Colonic mucosa (tissue), 4 donors: ENCODE results near the gene ZNF407. TPM values are rescaled to one million over a fixed set of nuclear protein-coding genes. Genes with fewer than 3 reads are reported as not detected.

ENCODE experiments used
- DNase-seq: peaks from one replicate; pipeline ENCODE4 v3.0.0-alpha.2; 2020
- H3K27ac ChIP-seq: fragments of 200-600 bp; one replicate; pipeline ENCODE4 v1.8.0; 2021
- H3K27me3 ChIP-seq: fragments of 200-600 bp; one replicate; pipeline ENCODE4 v1.8.0; 2021
- H3K36me3 ChIP-seq: fragments of 200-600 bp; one replicate; pipeline ENCODE4 v1.8.0; 2021
- H3K4me1 ChIP-seq: fragments of 200-600 bp; one replicate; pipeline ENCODE4 v1.8.0; 2021; ENCODE audit warnings: mild to moderate bottlenecking
- H3K4me3 ChIP-seq: fragments of 200-600 bp; one replicate; pipeline ENCODE4 v1.8.0; 2021
- H3K9ac ChIP-seq, 2 donors: one replicate each; pipeline ENCODE4 v1.7.0; 2013; ENCODE audit warnings: control low read depth in 2 of 2, low read depth in 2 of 2, low read length in 2 of 2
- H3K9me3 ChIP-seq: fragments of 200-600 bp; one replicate; pipeline ENCODE4 v1.8.0; 2021
- intact Hi-C: fragments of 100-400 bp; cut with DNase I; formaldehyde crosslinking; loops from one replicate; pipeline ENCODE4 v1.14.1; 2022
- total RNA-seq, 2 donors: library from RNA; stranded (reverse); fragmentation: NEBNext Ultra II Directional in 1 of 2; extraction: Animal tissue kit (Norgen Biotek cat#: 25700) in 1 of 2; gene quantifications; one replicate each; pipeline ENCODE4 v1.2.1, GENCODE V29; 2021
- TF ChIP-seq, protein P1 (sequence below): fragments of 200-600 bp; IDR thresholded peaks from one replicate; pipeline ENCODE4 v1.8.0; 2022; ENCODE audit warnings: antibody characterized with exemption, mild to moderate bottlenecking
- donor health status: healthy.
- donor health status: DM: no; HTN: no; CAD: no.
- donor health status: DM: no; HTN: no; CAD: no.

The ZNF407 gene
- total RNA-seq, 2 donors from 2014 or later: 8.1 to 13.1 TPM

DNA sequence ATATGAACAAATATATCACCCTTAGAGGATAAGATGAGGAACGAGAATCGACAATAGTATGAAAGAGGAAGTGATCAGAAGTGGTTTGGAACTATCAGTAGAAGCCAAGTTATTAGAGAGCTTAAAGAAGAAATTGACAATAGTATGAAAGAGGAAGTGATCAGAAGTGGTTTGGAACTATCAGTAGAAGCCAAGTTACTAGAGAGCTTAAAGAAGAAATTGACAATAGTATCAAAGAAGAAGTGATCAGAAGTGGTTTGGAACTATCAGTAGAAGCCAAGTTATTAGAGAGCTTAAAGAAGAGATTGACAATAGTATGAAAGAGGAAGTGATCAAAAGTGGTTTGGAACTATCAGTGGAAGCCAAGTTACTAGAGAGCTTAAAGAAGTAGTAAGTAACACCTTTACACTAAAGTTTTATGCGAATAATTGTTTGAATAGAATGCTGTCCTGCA lies 175.5 kb downstream of the ZNF407 start:
- Histone ChIP-seq H3K36me3 (no peaks in the 10 kb centered on the region), H3K9me3 (no peaks in the 10 kb centered on the region), H3K4me3 (no peak overlapping the region), H3K9ac (no peak overlapping the region), H3K27me3 (no peaks in the 10 kb centered on the region), H3K27ac (no peak overlapping the region), H3K4me1 (no peaks in the 10 kb centered on the region)
- TF ChIP-seq, protein P1, sequence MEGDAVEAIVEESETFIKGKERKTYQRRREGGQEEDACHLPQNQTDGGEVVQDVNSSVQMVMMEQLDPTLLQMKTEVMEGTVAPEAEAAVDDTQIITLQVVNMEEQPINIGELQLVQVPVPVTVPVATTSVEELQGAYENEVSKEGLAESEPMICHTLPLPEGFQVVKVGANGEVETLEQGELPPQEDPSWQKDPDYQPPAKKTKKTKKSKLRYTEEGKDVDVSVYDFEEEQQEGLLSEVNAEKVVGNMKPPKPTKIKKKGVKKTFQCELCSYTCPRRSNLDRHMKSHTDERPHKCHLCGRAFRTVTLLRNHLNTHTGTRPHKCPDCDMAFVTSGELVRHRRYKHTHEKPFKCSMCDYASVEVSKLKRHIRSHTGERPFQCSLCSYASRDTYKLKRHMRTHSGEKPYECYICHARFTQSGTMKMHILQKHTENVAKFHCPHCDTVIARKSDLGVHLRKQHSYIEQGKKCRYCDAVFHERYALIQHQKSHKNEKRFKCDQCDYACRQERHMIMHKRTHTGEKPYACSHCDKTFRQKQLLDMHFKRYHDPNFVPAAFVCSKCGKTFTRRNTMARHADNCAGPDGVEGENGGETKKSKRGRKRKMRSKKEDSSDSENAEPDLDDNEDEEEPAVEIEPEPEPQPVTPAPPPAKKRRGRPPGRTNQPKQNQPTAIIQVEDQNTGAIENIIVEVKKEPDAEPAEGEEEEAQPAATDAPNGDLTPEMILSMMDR: no peak
- intact Hi-C loops: no loop called here
- no peak for DNase-seq

DNA sequence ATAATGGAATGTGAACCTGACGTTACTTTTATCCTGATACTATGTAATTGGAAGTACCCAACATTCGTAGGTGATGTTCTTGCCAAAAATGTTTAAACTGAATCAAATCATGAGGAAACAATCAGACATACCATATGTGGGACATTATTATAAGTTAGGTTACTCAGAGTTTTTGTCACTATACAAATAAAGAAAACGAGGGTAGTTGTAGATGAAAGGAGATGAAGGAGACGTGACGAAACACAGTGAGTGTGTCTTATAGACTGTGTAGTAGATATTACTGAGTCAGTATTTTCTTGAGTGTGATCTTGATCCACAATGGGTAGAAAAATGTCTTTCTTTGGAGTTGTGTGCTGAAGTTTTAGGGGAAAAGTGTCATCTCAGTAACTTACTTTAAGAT lies 176.8 kb downstream of the ZNF407 start:
- H3K4me3 ChIP-seq: no peak overlapping the region
- H3K27me3 ChIP-seq: no peaks in the 10 kb centered on the region
- TF ChIP-seq, protein P1: no peak
- no peaks in the 10 kb centered on the region for H3K36me3 ChIP-seq
- no peaks in the 10 kb centered on the region for H3K4me1 ChIP-seq
- H3K9ac ChIP-seq: no peak overlapping the region
- no peaks in the 10 kb centered on the region for H3K9me3 ChIP-seq
- intact Hi-C loops: no loop called here
- no peak for DNase-seq
- no peak overlapping the region for H3K27ac ChIP-seq

DNA sequence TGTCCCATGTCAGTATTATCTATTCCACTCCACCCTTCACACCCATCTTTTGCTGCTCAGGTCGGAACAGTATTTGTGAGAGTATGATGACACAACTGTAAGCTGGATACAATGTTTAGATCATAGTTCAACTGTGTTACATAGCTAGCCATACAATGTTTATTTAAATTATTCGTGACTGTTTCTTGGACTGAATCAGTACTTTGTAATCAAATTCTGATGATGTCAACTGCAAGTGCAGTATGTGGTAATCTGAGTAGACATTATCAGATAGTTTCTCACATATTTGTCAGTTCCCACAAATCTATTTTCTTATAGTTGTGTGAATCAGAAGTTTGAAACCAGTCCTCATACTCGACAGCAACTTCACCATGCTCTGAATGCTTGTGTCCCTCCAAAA lies 177.6 kb downstream of the ZNF407 start:
- no peak for DNase-seq
- Histone ChIP-seq H3K9me3 (no peaks in the 10 kb centered on the region), H3K36me3 (no peaks in the 10 kb centered on the region), H3K4me3 (no peak overlapping the region), H3K27me3 (no peaks in the 10 kb centered on the region), H3K9ac (no peak overlapping the region), H3K4me1 (no peaks in the 10 kb centered on the region), H3K27ac (no peak overlapping the region)
- intact Hi-C loops: no loop called here
- TF ChIP-seq, protein P1: no peak

DNA sequence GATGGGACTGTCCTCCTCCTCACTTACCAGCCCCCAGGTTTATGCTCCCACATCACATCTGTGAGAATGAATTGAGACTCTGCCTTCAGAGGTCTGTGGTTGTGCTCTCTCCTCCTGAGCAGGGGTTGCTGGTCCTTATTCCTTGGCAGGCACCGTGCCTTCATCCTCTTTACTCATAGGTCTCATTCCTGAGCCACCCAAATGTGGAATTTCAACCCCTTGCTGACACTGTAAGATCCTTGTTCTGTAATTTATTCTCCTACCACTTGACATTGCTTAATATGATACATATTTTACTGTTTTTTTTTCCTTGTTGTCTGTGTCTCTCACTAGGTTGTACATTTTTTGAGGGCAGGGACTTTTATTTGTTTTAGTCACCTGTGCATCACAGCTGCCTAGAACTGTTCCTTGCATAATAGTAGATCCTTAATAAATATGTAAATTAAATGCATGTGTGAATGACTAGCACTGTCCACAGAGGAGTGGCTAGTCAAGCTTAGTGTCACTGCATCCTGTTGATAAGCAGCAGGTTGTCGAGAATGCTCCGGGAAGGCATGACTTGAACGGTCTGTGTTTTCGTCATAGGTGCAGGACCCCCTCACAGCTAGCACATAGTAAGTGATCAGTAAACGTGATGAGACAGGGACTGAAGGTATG lies 180.6 kb downstream of the ZNF407 start:
- no peak overlapping the region for H3K4me3 ChIP-seq
- H3K36me3 ChIP-seq: no peaks in the 10 kb centered on the region
- no peak overlapping the region for H3K9ac ChIP-seq
- no peak overlapping the region for H3K27ac ChIP-seq
- intact Hi-C loops: no loop called here
- DNase-seq: no peak
- H3K27me3 ChIP-seq: no peaks in the 10 kb centered on the region
- no peaks in the 10 kb centered on the region for H3K4me1 ChIP-seq
- no peaks in the 10 kb centered on the region for H3K9me3 ChIP-seq
- TF ChIP-seq, protein P1: no peak

DNA sequence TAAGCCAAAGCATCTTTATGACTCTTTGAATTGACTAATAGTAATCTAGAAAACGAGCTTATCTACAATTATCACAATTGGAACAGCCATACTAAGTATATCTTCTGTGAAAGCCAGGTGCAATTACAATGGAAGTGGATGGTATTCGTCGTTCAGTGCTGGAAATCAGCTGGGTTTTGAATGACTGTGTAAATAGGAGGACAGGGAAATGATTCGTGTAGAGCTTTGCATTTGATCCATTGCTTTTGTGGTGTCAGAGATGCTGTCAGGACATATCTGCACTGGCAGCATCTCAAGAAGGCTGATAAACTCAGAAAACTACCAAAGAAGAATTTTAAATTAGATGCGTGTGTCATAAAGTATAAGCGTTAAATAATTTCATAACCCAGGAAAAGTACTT lies 187.1 kb downstream of the ZNF407 start:
- TF ChIP-seq, protein P1: no peak
- intact Hi-C loops: no loop called here
- no peak overlapping the region for H3K9ac ChIP-seq

More for the DNA sequence above, 187.1 kb downstream of the ZNF407 start:
- no peak for DNase-seq
- Histone ChIP-seq H3K27ac (no peak overlapping the region), H3K4me3 (no peak overlapping the region), H3K36me3 (no peaks in the 10 kb centered on the region), H3K27me3 (no peaks in the 10 kb centered on the region), H3K4me1 (no peaks in the 10 kb centered on the region), H3K9me3 (no peaks in the 10 kb centered on the region)
